ENCODE measurements around the gene DIAPH3.
A peak's percentile ranks its signal among the peaks of the same experiment; 100 is the strongest.

DIAPH3 gene

DNA sequence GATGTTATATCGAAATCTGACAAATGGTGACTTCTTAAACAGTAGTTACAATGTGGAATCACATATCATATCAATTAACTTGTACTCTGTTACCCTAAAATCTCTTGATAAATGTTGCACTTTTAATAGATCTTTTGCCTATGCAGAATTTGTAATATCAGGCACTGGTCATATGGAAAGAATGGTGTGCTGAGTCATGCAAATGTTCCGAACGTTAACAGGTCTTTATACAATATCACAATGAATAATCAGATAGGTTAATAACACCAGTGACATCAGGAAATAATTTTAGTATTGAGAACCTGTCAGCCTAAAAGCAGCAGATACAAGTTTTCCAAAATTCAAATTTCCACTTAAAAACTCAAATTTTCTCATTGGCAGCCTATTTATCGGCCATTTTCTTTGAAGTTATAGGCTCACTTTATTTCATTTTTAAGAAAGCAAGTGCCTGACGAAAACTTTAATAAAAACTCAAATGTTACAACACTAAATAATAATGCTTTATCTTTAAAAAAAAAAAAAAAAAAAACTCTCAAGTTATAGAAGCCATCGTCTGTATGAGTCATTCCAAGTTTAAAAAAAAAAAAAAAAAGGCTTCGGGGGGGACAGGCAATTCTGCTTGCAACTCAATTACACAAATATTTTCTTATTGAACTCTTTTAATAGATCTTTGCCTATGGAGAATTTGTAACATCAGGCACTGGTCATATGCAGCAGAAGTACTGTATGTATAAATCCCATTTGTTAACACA is 180.9 kb downstream of the DIAPH3 start:
- no peak for DNase-seq
- in situ Hi-C loops (cut with MboI; ENCODE audit: low pct_unique_long_range_greater_than_20kb, low sequenced_read_pairs): no loop called here

- DNase-seq: no peak
- in situ Hi-C loops (cut with MboI; ENCODE audit: low pct_unique_long_range_greater_than_20kb, low sequenced_read_pairs): no loop called here
These were observed 184.1 kb downstream of the DIAPH3 start for GRCh38 chr13:59979589-59979988.

DNA sequence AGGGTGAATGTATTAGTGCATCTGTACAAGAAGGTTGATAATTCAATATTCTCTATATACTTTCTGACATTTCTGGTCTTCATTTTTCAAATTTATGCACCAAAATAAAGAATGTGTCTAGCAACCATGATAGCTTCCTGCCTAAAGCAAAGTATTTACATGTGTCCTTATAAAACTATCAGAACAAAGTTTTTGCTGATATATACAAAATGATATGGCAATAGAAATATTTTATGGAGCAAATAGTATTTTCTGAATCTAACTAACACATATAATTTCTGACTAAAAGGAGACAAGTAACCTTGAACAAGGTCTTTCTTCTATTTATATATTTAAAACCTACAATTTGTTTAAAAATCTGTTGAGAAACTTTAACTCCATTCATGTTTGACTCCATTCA is 184.9 kb downstream of the DIAPH3 start:
- no peak for DNase-seq
- in situ Hi-C loops (cut with MboI; ENCODE audit: low pct_unique_long_range_greater_than_20kb, low sequenced_read_pairs): no loop called here

DNA sequence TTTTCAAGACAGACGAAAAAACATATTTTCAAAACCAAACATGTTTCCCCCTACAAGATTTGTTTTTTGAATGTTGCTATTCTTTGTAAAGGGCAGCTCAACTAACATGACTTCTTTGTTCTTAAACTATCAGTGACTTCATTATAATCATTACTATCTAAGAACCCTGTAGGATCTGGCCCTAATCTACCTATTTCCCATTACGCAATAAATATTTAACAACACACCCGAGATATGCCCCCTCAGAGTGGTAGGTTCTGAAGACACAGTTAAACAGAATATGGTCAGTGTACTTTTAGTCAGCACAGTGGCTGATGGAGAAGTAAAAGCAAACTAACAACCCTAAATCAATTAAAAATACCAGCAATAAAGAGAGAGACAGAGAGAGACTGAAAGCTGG is 186.9 kb downstream of the DIAPH3 start:
- no peak for DNase-seq
- in situ Hi-C loops (cut with MboI; ENCODE audit: low pct_unique_long_range_greater_than_20kb, low sequenced_read_pairs): no loop called here

DNA sequence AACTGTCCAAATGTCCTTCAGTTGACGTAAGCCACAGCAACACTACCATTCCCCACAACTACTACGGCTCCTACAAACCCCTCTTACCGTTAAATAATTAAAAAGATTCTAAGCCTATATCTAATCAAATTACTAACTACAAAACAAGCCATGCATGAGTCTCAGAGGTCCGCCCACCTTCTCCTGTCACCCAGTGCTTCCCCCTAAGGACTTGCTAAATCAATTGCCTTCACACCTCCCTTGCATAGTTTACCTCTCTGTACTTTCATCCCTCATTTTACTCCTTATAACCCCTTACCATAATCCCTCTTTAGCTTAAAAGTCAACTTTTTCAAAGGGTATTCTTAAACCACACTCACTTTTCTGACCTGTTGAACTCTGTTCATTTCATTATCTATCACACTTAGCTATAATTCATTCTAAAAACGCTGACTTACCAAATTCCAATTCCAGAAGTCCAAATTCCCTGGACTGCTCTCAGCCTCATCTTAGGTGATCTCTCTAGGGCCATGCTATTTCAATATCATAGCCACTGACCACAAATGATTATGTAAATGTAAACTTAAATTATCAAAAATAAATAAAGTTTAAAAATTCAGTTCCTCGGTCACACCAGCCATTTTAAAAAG is 187.8 kb downstream of the DIAPH3 start:
- DNase-seq: no peak
- in situ Hi-C loops (cut with MboI; ENCODE audit: low pct_unique_long_range_greater_than_20kb, low sequenced_read_pairs): no loop called here

- in situ Hi-C loops (cut with MboI; ENCODE audit: low pct_unique_long_range_greater_than_20kb, low sequenced_read_pairs): no loop called here
- DNase-seq: no peak
These were observed 192.9 kb downstream of the DIAPH3 start for GRCh38 chr13:59970847-59971246.

DNA sequence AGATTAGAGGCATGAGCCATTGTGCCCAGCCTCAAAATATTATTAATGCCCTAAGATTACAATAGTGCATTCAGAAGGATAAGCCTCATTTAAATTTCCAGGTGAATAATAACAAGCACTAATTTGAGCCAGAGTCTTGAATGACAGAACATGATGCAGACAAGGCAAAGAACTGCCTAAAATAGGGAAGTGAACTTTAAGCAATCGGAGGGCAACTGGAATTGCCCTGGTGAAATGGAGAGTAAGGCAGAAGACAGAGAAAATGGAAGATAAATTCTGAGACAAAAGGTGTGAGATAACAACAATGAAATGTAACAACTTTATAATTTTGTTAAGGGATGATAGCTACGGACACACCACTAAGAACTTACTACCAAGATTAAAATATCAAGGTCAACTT is 199.9 kb downstream of the DIAPH3 start:
- in situ Hi-C loops (cut with MboI; ENCODE audit: low pct_unique_long_range_greater_than_20kb, low sequenced_read_pairs): no loop called here

GRCh38 chr13:59963383-59963782 is 200.3 kb downstream of the DIAPH3 start:
- in situ Hi-C loops (cut with MboI; ENCODE audit: low pct_unique_long_range_greater_than_20kb, low sequenced_read_pairs): no loop called here
- no peak for DNase-seq

More for the DNA sequence above, 199.9 kb downstream of the DIAPH3 start:
- DNase-seq: peak; percentile 35

DNA sequence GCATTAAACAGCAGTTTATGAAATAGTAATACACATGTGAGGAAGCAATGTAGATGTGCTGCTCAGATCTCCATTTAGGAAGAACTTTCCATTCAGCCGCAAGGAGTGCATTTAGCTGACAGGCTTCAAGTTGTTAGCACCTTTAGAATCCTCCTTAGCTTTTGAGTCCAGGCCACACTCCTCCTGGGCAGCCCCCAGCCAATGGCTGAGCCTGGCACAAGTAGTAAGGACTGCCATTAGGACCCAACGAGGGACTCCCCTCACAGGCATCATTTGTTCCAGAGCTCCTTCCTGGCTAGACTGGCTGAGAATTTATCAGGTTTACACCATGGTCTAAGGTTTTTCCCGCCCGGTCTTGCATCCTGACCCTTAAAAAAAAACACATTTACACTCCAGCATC is 201.4 kb downstream of the DIAPH3 start:
- in situ Hi-C loops (cut with MboI; ENCODE audit: low pct_unique_long_range_greater_than_20kb, low sequenced_read_pairs): no loop called here
- no peak for DNase-seq

GRCh38 chr13:59960683-59961082 is 203.0 kb downstream of the DIAPH3 start:
- no peak for DNase-seq
- in situ Hi-C loops (cut with MboI; ENCODE audit: low pct_unique_long_range_greater_than_20kb, low sequenced_read_pairs): no loop called here

- in situ Hi-C loops (cut with MboI; ENCODE audit: low pct_unique_long_range_greater_than_20kb, low sequenced_read_pairs): no loop called here
- no peak for DNase-seq
These were observed 206.3 kb downstream of the DIAPH3 start for GRCh38 chr13:59957438-59957837.

DNA sequence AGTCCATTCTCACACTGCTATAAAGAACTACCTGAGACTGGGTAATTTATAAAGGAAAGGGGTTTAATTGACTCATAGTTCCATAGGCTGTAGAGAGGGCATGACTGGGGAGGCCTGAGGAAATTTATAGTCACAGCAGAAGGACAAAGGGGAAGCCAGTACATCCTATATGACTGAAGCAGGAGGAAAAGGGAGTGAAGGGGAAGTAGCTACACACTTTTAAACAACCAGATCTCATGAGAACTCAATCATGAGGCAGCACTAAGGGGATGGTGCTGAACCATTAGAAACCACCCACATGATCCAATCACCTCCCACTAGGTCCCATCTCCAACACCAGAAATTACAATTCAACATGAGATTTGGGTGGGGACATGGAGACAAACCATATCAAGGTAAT is 209.1 kb downstream of the DIAPH3 start:
- peak; percentile 58 for DNase-seq
- in situ Hi-C loops (cut with MboI; ENCODE audit: low pct_unique_long_range_greater_than_20kb, low sequenced_read_pairs): no loop called here

DNA sequence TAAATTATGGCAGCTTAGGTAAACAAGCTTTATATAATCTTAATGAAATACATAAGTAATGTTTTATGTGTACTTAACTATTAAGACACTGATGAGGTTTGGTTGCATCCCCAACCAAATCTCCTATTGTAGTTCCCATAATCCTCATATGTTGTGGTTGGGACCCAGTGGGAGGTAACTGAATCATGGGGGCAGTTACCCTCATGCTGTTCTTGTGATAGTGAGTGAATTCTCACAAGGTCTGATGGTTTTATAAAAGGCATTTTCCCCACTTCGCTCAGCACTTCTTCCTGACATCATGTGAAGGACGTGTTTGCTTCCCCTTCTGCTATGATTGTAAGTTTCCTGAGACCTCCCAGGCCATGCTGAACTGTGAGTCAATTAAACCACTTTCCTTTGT is 212.7 kb downstream of the DIAPH3 start:
- in situ Hi-C loops (cut with MboI; ENCODE audit: low pct_unique_long_range_greater_than_20kb, low sequenced_read_pairs): no loop called here
- peak; percentile 29 for DNase-seq

GRCh38 chr13:59950266-59950665 is 213.5 kb downstream of the DIAPH3 start:
- in situ Hi-C loops (cut with MboI; ENCODE audit: low pct_unique_long_range_greater_than_20kb, low sequenced_read_pairs): no loop called here
- DNase-seq: no peak

DNA sequence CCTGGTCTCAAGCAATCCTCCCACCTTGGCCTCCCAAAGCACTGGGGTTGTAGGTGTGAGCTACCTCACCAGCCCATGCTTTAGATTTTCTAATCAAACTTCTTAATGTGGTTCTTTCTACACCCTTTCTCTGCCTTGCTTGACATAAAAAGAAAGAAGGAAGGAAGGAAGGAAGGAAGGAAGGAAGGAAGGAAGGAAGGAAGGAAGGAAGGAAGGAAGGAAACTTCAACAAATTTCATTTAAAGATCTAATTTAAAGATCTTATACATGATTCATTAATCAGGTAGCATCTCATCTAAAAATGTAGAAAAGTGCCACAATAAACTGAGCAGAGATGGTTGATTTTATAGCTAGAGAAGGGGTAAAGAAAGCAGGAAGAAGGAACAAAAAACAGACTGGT is 215.0 kb downstream of the DIAPH3 start:
- in situ Hi-C loops (cut with MboI; ENCODE audit: low pct_unique_long_range_greater_than_20kb, low sequenced_read_pairs): no loop called here
- DNase-seq: no peak

- in situ Hi-C loops (cut with MboI; ENCODE audit: low pct_unique_long_range_greater_than_20kb, low sequenced_read_pairs): no loop called here
- DNase-seq: no peak
These were observed 216.8 kb downstream of the DIAPH3 start for GRCh38 chr13:59946944-59947343.

DNA sequence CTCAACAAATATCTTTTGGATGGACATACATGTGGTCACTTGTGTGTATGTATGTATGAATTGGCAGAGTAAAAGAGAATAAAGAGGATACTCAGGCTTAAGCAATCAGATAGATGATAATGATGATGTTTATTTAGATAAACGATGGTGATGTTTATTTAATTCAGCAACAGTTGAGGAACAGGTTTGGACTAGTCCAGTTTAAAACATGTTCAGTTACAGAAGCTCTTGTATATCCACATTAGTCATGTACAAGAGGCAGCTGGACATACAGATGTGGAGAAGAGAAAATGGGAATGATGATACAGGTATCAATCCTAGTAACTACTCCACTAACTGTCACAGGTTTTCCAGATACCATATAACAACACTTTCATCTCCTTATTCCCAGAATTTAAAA is 232.1 kb downstream of the DIAPH3 start:
- no peak for DNase-seq
- in situ Hi-C loops (cut with MboI; ENCODE audit: low pct_unique_long_range_greater_than_20kb, low sequenced_read_pairs): no loop called here

- no peak for DNase-seq
- in situ Hi-C loops (cut with MboI; ENCODE audit: low pct_unique_long_range_greater_than_20kb, low sequenced_read_pairs): no loop called here
These were observed 239.5 kb downstream of the DIAPH3 start for GRCh38 chr13:59924256-59924655.

GRCh38 chr13:59915252-59915651 is 248.5 kb downstream of the DIAPH3 start:
- in situ Hi-C loops (cut with MboI; ENCODE audit: low pct_unique_long_range_greater_than_20kb, low sequenced_read_pairs): no loop called here
- no peak for DNase-seq

DNA sequence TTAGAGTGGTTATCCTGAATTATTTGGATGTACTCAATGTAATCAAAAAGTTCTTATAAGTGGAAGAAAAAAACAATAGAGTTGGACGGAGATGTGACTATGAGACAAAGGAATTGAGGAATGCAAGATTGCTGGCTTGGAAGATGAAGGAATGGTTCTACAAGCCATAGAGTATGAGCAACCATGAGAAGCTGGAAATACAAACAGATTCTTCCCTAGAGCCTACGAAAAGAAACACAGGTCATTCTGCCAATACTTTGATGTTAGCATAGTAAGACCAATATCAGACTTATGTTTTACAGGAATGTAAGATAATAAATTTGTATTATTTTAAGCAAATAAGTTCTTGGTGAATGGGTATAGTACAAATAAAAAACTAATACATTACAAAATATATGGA is 249.2 kb downstream of the DIAPH3 start:
- no peak for DNase-seq

More for the DNA sequence above, 249.2 kb downstream of the DIAPH3 start:
- in situ Hi-C loops (cut with MboI; ENCODE audit: low pct_unique_long_range_greater_than_20kb, low sequenced_read_pairs): no loop called here
